ENCODE measurements around the gene MPZL2. TPM values are rescaled to one million over a fixed set of nuclear protein-coding genes. Genes with fewer than 3 reads are reported as not detected.

Gene MPZL2
- total RNA-seq, 1 experiment from 2014 or later: 51.5 TPM

GRCh38 chr11:118301600-118302195, 37.6 kb upstream of the MPZL2 start:
- Histone ChIP-seq H3K27ac (ENCODE audit: low read length) (no peak overlapping the region), H3K4me1 (ENCODE audit: insufficient read depth, low read length) (no peaks in the 10 kb centered on the region), H3K79me2 (ENCODE audit: low read length) (no peaks in the 10 kb centered on the region), H2AFZ (ENCODE audit: low read length) (no peak overlapping the region), H3K9me2 (replicated peaks; ENCODE audit: low read length) (no peaks in the 10 kb centered on the region), H3K4me2 (ENCODE audit: low read length) (no peak overlapping the region), H4K20me1 (ENCODE audit: low read length) (no peaks in the 10 kb centered on the region), H3K9me3 (ENCODE audit: low read length) (no peaks in the 10 kb centered on the region), H3K36me3 (ENCODE audit: low read depth, low read length) (no peaks in the 10 kb centered on the region), H3K9ac (ENCODE audit: low read length) (no peak overlapping the region), H3F3A (ENCODE audit: low read length, unreplicated experiment) (no peaks in the 10 kb centered on the region), H3K27me3 (ENCODE audit: low read length) (peaks cover 29% of the 10 kb centered on the region), H3K4me3 (ENCODE audit: low read length) (no peak overlapping the region)
- ChIA-PET POLR2A (ENCODE audit: unreplicated experiment) (no interaction called here), CTCF (interaction anchor here (0.6 kb wide), 1 partner anchor 61 kb away, joined by 7 read pairs; no protein-coding TSS in a partner anchor)
- BruUV-seq (replicated peaks): no TSS peak
- ATAC-seq (no peak), DNase-seq (no peak)
- TF ChIP-seq EZH2phosphoT487 (IDR thresholded peaks at IDR 0.05; ENCODE audit: borderline replicate concordance, low read length) (no peak), EZH2 (IDR thresholded peaks at IDR 0.05; ENCODE audit: low read length, unreplicated experiment) (no peak)
- intact Hi-C loops (cut with micrococcal nuclease): no loop called here

- DNase-seq: peak; percentile 89
- intact Hi-C loops (cut with micrococcal nuclease): loop anchor here (1.0 to 5.0 kb wide), 2 partner anchors 57 to 191 kb away; no protein-coding TSS in a partner anchor
Measured at GRCh38 chr11:118295815-118296454, 31.8 kb upstream of the MPZL2 start.

More at GRCh38 chr11:118295815-118296454, 31.8 kb upstream of the MPZL2 start:
- POLR2A ChIA-PET (ENCODE audit: unreplicated experiment): interaction anchor here (0.6 kb wide), 1 partner anchor 55 kb away, joined by 5 read pairs; no protein-coding TSS in a partner anchor
- Histone ChIP-seq H3K36me3 (ENCODE audit: low read depth, low read length) (no peaks in the 10 kb centered on the region), H3K9me2 (replicated peaks; ENCODE audit: low read length) (no peaks in the 10 kb centered on the region), H2AFZ (ENCODE audit: low read length) (no peak overlapping the region), H3K4me1 (ENCODE audit: insufficient read depth, low read length) (peaks cover 17% of the 10 kb centered on the region), H3F3A (ENCODE audit: low read length, unreplicated experiment) (no peaks in the 10 kb centered on the region), H3K4me2 (ENCODE audit: low read length) (no peak overlapping the region), H4K20me1 (ENCODE audit: low read length) (no peaks in the 10 kb centered on the region), H3K79me2 (ENCODE audit: low read length) (no peaks in the 10 kb centered on the region), H3K27me3 (ENCODE audit: low read length) (peaks cover 6% of the 10 kb centered on the region), H3K27ac (ENCODE audit: low read length) (no peak overlapping the region), H3K9me3 (ENCODE audit: low read length) (no peaks in the 10 kb centered on the region), H3K9ac (ENCODE audit: low read length) (no peak overlapping the region), H3K4me3 (ENCODE audit: low read length) (no peak overlapping the region)
- CTCF ChIA-PET: interaction anchor here (0.6 to 1.8 kb wide), 11 partner anchors 12 to 648 kb away, joined by 3 to 11 read pairs (median 3); no protein-coding TSS in a partner anchor
- no TSS peak for BruUV-seq (replicated peaks)
- TF ChIP-seq EZH2 (IDR thresholded peaks at IDR 0.05; ENCODE audit: low read length, unreplicated experiment) (no peak), EZH2phosphoT487 (IDR thresholded peaks at IDR 0.05; ENCODE audit: borderline replicate concordance, low read length) (no peak), CTCF (conservative IDR thresholded peaks at IDR 0.05; ENCODE audit: low read depth, low read length) (peak; percentile 95)
- ATAC-seq: peak; percentile 68
